GM15510 (cell line): Measurements from ENCODE around the gene HDC.

Source experiments
- POLR2A ChIP-seq: IDR thresholded peaks from 3 replicates; pipeline ENCODE4 v1.6.1; 2011; ENCODE audit warnings: borderline replicate concordance; ENCODE audit not compliant: insufficient read length; ENCODE audit errors: extremely low read depth

The HDC gene

DNA sequence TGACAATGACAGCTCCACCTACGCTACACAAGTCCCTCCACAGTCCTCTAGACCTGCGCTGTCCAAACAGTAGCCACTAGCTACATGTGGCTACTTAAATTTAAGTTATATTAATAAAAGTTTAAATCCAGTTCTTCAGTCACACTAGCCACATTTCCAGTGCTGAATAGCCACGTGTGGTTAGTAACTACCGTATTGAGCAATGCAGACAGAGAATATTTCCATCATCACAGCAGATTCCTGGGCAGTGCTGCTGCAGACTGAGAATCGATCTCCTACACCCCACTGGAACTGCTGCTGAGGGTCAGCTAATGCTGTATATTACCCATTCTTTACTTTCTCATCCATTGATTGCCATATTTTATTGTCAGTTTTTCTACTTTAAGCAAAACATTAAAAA, 40.9 kb downstream of the HDC start:
- no peak for TF ChIP-seq POLR2A

- TF ChIP-seq POLR2A = no peak
Observed at GRCh38 chr15:50222181-50222580, 43.3 kb downstream of the HDC start.

DNA sequence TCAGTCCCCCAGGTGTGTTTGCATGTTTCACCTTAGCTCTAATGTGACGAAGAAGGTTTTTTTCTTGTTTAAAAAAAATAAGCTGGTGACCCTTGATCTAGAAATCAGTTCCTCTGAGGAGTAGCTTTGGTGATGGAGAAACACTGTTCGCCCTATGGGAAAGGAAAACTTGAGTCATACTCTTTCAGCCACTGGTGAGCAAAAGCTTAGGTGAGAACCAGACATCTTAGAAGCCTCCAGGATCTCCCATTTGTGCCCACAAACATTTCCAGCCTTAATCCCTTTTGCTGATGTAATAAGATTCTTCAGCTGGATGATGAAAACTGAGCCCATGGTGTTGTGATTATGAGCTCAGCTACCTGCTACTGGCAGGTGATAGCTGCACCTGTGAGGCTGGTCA, 45.7 kb downstream of the HDC start:
- no peak for TF ChIP-seq POLR2A

- TF ChIP-seq POLR2A = no peak
Observed at GRCh38 chr15:50218691-50219090, 46.8 kb downstream of the HDC start.

DNA sequence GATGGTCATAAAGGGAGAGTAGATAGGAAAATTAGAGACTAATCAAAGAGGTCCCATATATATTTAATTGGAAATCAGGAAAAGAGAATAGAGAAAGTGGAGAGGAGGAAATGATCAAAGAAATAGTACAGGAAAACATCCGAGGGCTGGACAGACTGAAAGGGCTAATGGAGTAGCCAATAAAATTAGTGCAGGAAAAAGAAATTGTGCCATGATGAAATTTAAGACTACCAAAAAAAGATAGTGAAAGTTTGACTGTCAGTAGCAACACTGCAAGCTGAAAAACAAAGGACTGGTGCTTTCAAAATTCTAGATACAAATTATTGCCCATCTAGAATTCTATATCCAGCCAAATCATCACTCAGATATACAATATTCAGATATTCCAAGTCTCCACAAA, 47.2 kb downstream of the HDC start:
- no peak for TF ChIP-seq POLR2A

- no peak for TF ChIP-seq POLR2A
Observed at GRCh38 chr15:50210462-50211157, 54.9 kb downstream of the HDC start.

- no peak for TF ChIP-seq POLR2A
Observed at GRCh38 chr15:50209809-50210208, 55.7 kb downstream of the HDC start.

- no peak for TF ChIP-seq POLR2A
Observed at GRCh38 chr15:50206020-50206419, 59.5 kb downstream of the HDC start.

- no peak for TF ChIP-seq POLR2A
Observed at GRCh38 chr15:50202003-50202402, 63.5 kb downstream of the HDC start.

GRCh38 chr15:50192926-50193620, 72.5 kb downstream of the HDC start:
- TF ChIP-seq POLR2A = no peak

DNA sequence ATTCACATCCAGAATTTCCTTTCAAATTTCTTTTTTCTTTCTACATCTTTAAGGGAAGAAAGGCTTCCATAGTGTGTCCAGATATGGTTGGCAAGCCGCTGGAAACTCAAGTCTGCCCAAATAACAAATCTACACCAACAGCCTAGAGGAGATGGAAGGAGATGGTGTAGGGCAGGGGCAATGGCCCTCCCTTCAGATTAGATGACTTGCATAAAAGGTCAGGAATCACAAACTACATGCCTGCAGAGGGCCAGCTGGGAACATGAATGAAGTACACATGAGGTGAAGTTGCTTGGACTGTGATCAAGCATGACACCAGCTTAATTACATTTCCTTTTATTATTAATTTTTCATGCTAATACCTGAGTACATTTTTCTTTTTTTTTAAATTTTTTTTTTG, 73.4 kb downstream of the HDC start:
- no peak for TF ChIP-seq POLR2A
